Stimulated activated CD4-positive, alpha-beta T cell treated with anti-CD3 and anti-CD28 coated beads, Interleukin-2, amount 100 ng/mL, for 48 hours (primary cell): Measurements from ENCODE around the gene BTBD8.
"Not testable (repeated sequence)": the region's sequence is repeated elsewhere in the genome, so short reads cannot be mapped to it uniquely, and the experiment has no call there.

Experiments used
- DNase-seq, 2 donors: peaks; one replicate each; pipeline ENCODE4 v3.0.0-alpha.2; 2020

Gene BTBD8

DNA sequence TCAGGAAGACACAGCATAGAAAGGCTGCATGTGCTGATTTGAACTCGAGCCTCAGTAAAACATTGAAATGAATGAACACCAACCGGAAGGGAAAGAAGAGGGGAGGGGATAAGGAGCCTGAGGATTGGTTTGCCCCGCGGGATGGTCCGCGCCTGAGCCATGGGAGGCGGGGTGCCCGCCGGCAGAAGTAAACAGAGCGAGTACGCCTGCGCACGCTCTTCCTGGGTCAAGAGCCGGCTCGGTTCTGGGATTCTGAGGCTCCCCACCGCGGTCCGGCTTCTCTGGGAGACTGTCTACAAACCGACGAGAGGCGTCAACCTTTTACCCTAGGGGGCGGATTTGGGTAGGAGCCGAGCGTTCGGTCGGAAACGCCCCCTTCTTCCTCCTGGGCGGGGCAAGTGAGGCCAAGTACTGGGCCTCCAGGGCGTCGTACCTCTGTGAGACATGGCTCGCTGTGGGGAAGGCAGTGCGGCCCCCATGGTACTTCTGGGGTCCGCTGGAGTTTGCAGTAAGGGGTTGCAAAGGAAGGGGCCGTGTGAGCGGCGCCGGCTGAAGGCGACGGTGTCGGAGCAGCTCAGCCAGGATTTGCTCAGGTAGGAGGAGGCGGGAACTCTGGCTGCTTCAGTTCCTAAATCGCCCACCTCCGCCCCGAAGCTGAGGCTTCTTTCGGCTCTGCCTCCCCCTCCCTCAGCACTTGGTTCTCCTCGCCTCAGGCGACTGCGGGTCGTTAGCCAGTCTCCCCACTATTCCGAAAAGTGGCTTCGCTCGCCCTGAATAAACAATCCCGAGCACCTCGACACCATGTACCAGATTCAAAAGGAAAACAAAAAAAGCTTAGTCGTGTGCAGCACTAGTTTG is at the start of gene BTBD8:
TSS of gene BTBD8 (plus strand) at position 218 of the 858 bp plus-strand sequence. CDS start at position 445, 227 bp downstream.
- peak; percentile 69 to 78 for DNase-seq

DNA sequence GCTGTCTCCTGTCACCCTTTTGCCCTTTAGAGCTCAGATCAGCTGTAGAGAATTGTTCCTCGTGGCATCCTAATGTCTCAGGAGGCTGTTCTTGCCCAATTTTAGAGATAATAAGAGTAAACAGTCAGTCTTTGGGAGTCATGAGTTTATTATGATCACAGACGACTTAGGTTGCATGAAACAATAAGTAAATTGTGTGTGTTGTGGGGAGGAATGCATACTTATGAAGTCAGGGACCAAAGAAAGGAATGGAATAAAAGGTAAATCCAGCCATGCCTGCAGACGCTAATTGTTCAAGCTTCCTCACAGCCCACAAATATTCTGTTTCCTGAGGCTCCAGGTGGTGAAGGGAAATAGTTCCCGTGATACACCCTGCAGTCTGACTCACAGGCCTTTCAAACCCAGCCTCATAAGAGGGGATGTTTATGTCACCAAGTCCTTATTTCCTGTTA is 49.5 kb upstream of the BTBD8 start:
- no peak for DNase-seq

DNA sequence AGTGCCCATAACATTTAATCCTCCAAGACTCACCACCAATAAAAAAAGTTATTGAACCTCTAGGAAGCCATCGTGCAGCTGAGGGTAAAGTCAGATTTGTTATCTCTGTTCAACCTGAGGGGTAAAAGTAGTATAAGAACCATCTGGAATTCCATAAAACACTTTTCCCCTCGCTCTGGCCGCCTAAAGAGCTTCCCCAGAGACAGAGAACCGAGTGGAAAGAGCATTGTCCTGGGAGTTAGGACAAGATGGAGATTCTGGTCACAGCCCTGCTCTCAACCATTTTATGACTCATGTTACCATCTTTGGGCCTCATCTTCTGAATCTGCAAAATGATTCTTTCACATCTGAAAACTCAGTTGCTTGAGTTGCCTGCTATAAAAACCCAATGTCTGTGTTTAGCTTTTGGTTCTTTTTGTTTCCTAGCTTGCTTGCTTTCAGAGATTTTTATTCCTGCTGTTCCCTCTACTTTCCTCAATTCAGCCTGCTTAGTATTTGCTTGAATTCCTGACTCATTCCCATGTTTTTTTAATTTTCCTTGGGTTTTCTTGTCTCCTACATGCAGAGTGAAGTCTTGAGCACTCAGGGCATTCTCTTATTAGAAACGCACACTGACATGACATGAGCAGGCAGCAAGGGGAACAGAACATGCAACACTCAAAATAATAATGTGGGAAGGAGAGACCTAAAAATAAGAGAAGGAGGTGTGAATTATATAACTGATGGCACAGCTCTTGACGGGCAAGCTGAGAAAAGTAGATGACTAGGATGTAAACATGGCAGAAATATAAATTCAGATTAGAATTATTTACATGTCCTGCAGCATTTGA is 48.6 kb upstream of the BTBD8 start:
- no peak for DNase-seq

DNA sequence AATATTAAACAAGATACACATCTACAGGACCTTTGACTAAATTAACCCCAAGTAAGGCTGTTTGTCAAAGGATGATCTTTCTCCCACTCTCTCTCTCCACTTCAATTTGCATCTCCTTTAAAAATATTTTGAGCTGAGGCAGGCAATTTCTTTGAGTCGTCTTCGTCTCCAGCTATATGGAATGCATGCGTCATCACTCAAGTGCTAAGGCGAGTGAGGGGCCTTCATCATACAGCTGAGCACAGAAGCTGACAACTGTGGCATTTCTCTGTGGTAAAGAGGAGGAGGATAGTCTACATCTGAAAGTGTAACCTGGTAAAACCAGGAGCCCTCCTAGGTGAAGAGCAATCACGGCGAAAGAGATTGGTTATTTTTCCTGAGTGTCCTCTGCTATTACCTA is 42.7 kb upstream of the BTBD8 start:
- DNase-seq: no peak

DNA sequence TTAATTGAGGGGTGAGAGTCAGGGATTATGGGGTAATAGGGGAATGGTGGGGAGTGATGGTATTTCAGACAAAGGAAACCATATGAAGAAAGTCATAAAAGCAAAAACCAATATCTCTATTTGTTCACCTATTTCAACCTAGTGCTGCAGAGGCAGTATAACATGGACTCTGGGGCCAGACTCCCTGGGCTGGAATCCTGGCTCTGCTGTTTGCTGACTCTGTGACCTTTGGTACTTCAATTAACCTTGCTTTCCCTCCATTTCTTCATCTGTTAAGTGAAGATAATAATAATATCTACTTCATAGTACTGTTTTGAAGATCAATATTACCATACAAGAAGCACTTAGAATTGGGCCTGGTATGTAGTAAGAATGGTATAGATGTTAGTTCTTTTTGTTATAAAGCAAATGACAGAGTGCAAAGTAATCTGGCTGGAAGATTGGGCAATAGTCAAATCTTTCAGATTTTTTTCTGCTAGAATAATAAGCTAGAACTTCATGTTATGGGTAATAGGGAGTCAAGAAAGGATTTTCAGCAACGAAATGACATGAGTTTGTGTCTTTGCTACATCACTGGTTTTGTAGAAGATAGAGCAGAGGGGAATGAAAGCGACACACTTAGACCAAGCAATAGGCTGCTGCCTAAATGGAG is 41.3 kb upstream of the BTBD8 start:
- no peak for DNase-seq

DNA sequence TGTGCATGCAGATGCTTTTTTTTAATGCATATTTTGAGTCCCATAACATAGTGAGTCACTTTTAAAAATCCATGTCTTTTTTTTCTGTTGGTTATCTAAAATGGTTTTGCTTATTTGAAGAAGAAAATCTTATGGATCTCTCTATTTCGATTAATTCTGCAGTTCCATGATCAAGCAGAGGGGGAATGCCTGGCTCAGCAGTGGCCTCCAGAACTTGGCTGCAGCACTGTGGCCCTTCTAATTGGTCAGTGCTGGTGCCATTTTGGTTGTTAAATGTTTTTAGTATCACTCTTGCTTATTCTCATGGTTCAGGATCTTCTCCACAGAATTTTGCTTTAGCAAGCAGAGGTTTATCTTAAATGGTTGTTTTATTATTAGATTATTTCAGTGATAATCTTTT is 39.2 kb upstream of the BTBD8 start:
- DNase-seq: no peak

DNA sequence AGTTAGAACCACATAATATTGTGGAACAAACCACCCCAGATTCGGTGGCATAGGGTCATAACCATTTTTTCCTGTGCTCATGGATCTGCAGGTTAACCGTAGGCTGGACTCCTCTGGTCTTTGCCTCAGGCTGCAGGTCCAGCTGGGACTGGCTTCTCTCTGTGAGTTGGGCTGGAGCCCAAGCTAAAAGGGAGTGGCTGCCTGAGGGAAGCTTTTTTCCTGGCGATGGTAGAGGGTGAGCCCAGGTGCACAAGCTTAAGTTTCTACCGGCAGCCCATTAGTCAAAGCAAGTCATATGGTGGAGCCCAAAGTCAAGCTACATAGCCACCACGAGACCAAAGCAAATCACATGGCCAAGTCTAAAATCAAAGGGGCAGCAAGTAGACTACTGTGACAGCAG is 36.5 kb upstream of the BTBD8 start:
- no peak for DNase-seq

DNA sequence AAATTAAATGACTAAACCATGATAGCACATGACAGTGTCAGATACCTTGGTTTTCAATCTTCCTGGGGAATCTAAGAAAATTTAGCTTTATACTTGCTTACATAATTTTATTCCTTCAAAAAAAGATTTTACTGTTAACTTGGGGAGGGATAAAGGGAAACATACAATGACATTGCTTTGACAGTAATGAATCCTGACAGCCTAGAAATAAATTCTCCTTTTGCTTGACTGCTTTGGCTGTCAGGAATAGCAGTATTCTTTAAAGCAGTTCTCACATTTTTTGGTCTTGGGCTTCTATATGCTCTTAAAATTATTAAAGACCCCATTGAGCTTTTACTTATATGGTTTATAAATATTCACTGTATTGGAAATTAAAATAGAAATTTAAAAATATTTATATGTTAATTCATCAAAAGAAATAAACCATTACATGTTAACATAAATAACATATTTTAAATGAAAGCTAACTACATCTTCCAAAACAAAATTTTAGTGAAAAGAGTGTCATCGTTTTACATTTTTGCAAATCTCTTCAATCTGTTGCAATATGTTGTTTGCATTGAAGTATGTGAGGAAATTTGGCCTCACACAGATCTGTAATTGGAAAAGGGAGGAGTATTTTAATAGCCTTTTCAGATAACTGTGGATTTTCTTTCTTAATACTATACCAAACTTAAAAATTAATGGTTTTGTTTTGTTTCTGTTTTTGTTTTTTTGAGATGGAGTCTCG is 34.2 kb upstream of the BTBD8 start:
- no peak for DNase-seq

DNA sequence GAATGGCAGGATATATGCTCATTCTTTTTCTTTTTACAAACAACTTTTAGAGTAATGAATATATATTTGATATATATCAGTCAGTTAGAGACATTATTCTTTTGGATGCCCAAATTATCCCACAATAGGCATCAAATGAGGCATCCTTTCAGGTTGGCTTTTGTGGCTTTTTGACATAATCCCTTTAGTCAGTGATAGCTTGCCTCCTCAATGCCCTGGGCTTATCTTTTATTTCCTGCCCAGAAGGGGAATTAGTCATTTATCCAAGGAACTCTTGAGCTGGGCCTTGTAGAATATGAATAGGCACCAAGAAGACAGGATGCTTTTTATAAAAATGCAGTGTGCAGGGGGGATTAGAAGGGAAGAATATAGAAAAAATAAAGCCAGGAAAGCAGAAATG is 28.2 kb upstream of the BTBD8 start:
- DNase-seq: no peak

DNA sequence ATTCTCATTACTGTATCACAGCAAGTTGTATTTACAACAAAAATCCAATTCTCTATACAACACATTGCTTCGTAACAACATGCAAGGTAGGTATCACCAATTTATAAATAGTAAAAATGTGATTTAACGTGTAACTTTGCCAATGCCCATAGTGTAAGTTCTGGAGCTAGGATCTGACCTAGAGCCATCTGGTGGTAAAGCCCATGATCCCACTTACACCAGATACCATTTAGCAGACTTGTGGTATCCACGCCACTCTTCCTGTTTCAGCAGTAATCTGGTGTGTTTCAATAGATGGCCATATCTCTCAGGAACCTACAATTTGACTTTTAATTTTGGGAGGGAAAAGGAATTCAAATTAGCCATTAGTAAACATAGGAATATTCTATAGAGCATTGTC is 15.1 kb upstream of the BTBD8 start:
- DNase-seq: no peak

DNA sequence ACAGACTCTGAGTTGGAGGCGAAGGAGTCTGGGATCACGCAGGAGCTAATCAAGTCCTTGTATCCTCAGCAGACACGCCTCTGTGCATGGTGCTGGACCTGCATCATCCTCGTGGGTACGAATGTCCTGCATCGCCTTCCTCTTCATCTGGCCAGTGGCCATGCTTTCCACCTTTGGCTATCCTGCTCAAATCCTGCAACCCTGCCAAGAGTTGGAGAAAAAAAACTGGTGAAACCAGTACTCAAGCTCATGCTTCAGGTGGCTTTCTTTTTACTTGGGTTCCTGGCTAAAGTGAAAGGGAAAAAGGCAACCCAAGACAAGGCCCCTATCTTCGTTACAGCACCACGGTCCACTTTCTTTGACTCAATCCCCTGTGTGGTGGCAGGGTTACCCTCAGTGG is 13.8 kb upstream of the BTBD8 start:
- DNase-seq: no peak

DNA sequence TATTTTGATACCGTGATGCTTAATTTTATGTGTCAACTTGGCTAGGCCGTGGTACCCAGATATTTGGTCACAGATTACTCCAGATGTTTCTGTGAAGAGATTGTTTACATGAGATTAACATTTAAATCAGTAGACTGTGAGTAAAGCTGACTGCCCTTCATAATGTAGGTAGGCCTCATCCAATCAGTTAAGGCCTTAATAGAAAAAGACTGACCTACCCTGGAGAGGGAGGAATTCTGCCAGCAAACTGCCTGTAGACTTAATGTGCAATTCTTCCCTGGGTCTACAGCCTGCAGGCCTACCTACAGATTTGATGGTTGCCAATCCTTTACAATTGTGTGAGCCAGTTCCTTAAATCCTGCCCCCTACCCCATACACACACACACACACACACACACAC is 9.3 kb upstream of the BTBD8 start:
- DNase-seq: no peak

DNA sequence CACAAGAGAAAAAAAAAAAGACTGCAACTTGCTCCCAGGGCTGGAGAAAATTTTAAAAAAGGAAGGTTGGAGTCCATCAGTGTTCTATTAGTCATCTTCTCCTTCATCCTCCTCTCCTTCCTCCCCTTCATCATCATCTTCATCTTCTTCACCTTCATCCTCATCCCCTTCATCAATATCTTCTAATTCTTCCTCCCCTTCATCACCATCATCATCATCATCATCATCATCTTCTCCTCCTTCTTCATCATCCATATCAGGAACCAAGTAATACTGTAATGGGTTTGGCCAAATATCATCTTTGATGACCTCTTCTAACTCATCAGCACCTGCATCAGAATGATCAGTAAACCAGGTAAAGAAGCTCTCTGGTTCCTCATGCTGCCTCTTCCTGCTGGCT is 5.7 kb upstream of the BTBD8 start:
- not testable (repeated sequence) for DNase-seq

DNA sequence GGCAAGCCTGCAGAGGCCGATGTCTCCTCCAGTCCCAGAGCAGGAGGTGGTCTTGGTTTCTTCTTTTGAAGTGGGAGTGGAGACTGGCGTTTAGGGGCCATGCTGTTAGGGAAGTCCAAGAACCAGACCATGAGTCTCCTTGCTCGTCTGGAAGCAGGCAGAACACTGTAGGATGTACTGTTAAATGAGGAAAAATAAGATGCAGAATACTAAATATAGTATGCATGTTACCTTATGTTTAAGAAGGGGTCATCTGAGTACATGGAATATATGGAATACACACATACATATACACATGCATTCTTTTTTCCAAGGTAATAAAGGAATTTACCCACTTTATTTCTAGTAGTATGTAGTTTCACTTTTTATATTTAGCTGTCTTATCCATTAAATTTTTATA is 4.8 kb upstream of the BTBD8 start, which contains the start of gene SETSIP:
TSS of gene SETSIP (minus strand) at position 101 of the 400 bp plus-strand sequence. CDS start at position 101, 0 bp downstream.
- no peak for DNase-seq

DNA sequence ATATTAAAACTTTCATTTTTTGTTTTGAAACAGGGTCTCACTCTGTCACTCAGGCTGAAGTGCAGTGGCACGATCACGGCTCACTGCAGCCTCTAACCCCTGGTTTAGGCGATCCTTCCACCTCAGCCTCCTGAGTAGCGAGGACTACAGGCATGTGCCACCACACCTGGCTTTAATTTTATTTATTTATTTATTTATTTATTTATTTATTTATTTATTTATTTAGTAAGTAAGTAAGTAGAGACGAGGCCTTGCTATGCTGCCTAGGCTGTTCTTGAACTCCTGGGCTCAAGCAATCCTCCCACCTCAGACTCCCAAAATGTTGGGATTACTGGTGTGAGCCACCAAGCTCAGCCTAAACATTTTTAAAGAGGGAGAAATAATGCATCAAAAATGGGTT is 3.8 kb upstream of the BTBD8 start:
- no peak for DNase-seq

DNA sequence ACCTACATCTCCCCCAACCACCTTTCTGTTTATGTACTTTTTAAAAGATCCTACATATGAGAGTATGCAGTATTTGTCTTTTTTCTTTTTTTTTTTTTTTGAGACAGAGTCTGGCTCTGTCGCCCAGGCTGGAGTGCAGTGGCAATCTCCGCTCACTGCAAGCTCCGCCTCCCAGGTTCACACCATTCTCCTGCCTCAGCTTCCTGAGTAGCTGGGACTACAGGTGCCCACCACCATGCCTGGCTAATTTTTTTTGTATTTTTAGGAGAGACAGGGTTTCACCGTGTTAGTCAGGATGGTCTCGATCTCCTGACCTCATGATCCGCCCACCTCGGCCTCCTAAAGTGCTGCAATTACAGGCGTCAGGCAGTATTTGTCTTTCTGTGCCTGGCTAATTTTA is 2.1 kb upstream of the BTBD8 start:
- not testable (repeated sequence) for DNase-seq

DNA sequence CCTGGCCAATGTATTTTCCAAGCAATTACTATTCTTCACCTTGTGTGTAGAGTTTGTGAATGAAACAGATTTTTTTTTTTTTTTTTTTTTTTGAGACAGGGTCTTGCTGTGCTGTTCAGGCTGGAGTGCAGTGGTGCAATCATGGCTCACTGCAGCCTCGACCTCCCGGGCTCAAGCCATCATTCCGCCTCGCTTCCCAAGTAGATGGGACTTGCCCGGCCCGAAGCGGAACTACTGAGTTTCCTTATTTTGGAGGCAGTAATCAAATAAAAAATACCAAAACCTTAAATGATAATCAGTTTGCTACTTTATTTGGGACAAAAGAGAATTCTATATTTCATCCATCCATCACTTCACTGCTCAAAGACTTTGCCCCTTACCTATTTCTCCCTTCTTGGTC is 704 bp upstream of the BTBD8 start:
- no peak for DNase-seq

DNA sequence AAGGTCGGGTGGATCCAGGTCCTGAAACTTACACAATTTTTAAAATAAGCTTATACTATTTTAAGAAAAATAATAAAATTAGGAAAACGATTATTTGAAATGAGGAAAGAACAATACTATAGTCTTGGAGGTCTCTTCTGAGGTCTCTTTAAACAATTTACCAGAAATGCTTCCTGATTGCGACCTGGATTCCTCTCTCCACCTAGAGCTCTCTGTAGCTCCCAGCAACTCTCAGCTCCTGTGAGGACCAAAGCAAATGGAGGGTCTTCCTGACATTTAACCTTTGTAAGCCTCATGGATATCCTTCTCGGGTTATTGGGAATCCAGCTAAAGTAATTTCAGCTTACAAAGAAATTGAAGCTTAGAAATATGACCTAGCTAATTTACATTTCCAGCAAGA is 886 bp downstream of the BTBD8 start:
- no peak for DNase-seq

DNA sequence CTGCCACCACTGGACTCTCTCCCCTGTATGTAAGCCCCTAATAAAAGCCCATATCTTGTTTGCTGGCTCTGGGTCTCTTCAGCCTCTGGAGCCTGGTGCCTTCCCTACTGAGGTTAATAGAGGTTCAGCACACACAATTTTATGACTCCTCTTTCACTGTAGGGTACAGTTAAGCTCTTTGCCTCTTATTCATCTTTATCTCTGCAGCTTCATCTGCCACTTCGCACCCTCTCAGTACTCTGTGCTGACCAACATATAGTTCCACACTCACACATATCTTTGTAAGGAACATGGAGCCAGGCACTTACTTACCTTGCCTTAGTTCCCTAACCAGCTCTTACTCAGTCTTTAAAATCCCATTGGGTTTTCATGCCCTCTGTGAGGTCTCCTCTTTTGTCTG is 4.5 kb downstream of the BTBD8 start:
- no peak for DNase-seq

DNA sequence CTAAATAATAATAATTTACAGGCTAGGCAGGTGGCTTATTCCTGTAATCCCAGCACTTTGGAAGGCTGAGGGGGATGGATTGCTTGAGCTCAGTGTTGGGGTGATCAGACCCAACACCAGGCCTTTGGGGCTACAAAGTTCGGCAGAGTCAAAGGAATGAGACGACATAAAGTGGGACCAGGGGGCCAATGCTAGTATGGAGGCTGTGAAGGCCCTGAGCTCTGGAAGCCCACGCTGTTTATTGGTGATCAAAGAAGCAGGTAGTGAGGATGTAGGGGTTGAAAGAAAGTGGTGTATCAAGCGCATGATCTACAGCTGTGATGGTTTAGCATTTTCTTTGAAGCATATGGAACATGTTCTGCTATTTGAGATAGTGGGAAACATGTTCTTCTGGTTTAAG is 5.6 kb downstream of the BTBD8 start:
- DNase-seq: no peak

DNA sequence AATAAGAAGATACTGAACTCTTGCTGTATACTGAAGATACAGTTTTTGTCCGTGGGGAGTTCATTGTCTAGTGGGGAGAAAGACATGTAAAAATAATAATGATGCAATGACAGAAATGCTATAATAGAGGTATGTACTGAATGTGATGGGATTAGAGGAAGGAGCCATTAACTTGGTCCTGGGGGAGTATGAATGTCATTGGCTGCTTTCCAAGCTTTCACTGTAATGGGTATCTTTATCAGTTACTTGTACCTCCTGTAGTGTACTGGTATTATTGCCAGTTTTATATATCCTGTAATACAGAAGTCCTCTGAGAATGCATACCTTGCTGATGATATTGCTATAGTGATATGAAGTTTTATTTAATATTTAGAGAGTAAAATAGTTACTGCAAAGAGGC is 7.4 kb downstream of the BTBD8 start:
- no peak for DNase-seq

DNA sequence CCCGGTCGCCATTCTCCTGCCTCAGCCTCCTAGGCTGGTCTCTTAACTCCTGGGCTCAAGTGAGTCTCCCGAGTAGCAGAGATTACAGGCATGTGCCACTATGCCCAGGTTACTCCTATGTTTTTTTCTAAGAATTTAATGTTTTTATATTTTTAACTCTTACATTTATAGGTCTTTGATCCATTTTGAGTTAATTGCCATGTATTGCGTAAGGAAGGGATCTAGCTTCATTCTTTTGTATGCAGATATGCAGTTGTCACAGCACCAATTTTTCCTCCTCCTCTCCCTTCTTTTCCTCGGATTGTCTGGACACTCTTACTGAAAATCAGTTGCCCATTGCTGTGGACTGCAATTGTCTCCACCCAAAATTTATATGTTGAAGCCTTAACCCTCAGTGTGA is 11.5 kb downstream of the BTBD8 start:
- DNase-seq: no peak

DNA sequence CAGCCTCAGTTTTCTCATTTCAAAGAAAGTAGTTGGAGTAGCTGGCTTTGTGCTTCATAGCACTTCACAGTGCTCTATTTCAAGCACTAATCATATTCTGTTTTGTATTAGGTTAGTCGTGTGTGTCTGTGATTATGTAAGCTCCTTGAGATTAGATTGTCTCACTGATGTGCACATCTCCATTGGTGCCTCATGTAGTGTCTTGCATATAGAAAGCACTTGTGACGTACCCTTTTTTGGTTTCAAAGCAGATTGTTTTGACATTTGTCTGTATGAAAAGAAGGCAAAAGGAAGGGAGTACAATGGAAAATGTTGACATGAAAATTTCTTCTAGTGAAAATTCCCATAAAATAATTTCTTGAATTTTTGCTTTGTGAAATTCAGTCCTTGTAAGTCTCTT is 13.9 kb downstream of the BTBD8 start:
- DNase-seq: no peak
